ENCODE data around the gene GPBAR1. TPM values are rescaled to one million over a fixed set of nuclear protein-coding genes. Genes with fewer than 3 reads are reported as not detected.

The GPBAR1 gene
- polyA plus RNA-seq, 1 donor, result 2.3 TPM

- no peak for DNase-seq (ENCODE audit: low read depth)
Measured at GRCh38 chr2:218244665-218245064, 16.1 kb upstream of the GPBAR1 start.

GRCh38 chr2:218245214-218245613 is 15.6 kb upstream of the GPBAR1 start:
- DNase-seq (ENCODE audit: low read depth), result no peak

GRCh38 chr2:218249691-218250090 is 11.1 kb upstream of the GPBAR1 start:
- no peak for DNase-seq (ENCODE audit: low read depth)

- DNase-seq (ENCODE audit: low read depth), result no peak
Measured at GRCh38 chr2:218252509-218253231, 8.1 kb upstream of the GPBAR1 start.

GRCh38 chr2:218253232-218253625 is 7.6 kb upstream of the GPBAR1 start:
- DNase-seq (ENCODE audit: low read depth), result no peak

- no peak for DNase-seq (ENCODE audit: low read depth)
Measured at GRCh38 chr2:218255446-218255845, 5.4 kb upstream of the GPBAR1 start.

- no peak for DNase-seq (ENCODE audit: low read depth)
Measured at GRCh38 chr2:218256612-218257350, 4.0 kb upstream of the GPBAR1 start.

- no peak for DNase-seq (ENCODE audit: low read depth)
Measured at GRCh38 chr2:218257390-218257981, 3.3 kb upstream of the GPBAR1 start.

GRCh38 chr2:218259099-218259961 is 1.5 kb upstream of the GPBAR1 start:
- DNase-seq (ENCODE audit: low read depth), result no peak

GRCh38 chr2:218260166-218260565 is 649 bp upstream of the GPBAR1 start:
- no peak for DNase-seq (ENCODE audit: low read depth)

GRCh38 chr2:218261423-218262236 is 815 bp downstream of the GPBAR1 start:
- DNase-seq (ENCODE audit: low read depth), result no peak

- DNase-seq (ENCODE audit: low read depth), result no peak
Measured at GRCh38 chr2:218262237-218262600, 1.4 kb downstream of the GPBAR1 start.

- DNase-seq (ENCODE audit: low read depth), result no peak
Measured at GRCh38 chr2:218262631-218263586, 2.1 kb downstream of the GPBAR1 start.

GRCh38 chr2:218263817-218264641 is 3.2 kb downstream of the GPBAR1 start:
- DNase-seq (ENCODE audit: low read depth), result no peak

- no peak for DNase-seq (ENCODE audit: low read depth)
Measured at GRCh38 chr2:218264773-218265561, 4.2 kb downstream of the GPBAR1 start.

GRCh38 chr2:218265626-218266025 is 4.8 kb downstream of the GPBAR1 start:
- no peak for DNase-seq (ENCODE audit: low read depth)

GRCh38 chr2:218266316-218266979 is 5.6 kb downstream of the GPBAR1 start:
- DNase-seq (ENCODE audit: low read depth), result no peak

- DNase-seq (ENCODE audit: low read depth), result no peak
Measured at GRCh38 chr2:218267259-218267658, 6.4 kb downstream of the GPBAR1 start.

Data from forelimb muscle (tissue), 1 donor.